Hematopoietic multipotent progenitor cell (in vitro differentiated cells): ENCODE measurements around the gene BCR. TPM values are rescaled to one million over a fixed set of nuclear protein-coding genes. Genes with fewer than 3 reads are reported as not detected.

ENCODE experiments used
- DNase-seq, 3 donors: peaks; one replicate each; pipeline ENCODE4 v3.0.0-alpha.2; 2011 to 2015; ENCODE audit warnings: low read depth in 2 of 3, low spot score in 2 of 3
- total RNA-seq: library from RNA; depleted of rRNA; stranded (reverse); fragments of >200 nt; gene quantifications from one replicate; pipeline ENCODE4 v1.2.3, GENCODE V29; 2012

BCR gene
- total RNA-seq, 1 donor = 238 TPM

DNA sequence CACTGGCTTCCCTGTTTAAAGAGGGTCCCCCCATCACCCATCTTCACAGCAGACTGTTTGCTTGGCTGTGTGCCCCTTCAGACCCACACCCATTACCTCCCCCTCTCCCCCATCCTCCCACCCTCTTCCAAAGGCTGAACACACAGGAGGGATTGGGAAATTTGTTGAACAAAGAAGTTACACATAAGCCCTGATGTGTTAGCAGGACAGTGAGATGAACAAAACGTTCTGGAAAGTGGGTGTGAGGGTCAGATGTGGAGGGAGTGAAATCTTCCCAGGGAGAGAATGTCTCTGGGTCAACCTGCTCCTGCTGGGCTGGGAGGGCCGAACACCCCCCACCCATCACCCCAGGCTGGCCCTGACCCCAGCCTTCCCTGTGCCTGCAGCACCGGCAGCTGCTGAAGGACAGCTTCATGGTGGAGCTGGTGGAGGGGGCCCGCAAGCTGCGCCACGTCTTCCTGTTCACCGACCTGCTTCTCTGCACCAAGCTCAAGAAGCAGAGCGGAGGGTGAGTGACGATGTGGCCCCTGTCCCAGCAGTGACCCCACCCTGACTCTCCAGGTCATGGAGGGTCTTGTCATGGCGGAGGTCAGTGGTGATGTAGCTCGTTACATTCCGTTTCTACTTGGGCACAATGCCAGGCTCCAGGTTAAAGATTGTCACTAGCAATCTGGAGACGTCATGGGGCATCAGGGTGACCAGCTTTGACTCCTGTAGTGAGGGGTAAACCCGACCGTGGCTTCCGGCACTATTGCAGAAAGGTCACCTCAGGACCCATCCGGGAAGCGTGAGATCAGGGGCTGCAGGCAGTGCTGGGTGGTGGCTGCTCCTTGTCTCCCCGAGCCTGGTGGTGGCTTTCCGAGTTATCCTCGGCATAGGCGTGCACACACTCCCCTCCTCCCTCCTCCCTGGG lies 103.5 kb downstream of the BCR start:
- DNase-seq = no peak

DNA sequence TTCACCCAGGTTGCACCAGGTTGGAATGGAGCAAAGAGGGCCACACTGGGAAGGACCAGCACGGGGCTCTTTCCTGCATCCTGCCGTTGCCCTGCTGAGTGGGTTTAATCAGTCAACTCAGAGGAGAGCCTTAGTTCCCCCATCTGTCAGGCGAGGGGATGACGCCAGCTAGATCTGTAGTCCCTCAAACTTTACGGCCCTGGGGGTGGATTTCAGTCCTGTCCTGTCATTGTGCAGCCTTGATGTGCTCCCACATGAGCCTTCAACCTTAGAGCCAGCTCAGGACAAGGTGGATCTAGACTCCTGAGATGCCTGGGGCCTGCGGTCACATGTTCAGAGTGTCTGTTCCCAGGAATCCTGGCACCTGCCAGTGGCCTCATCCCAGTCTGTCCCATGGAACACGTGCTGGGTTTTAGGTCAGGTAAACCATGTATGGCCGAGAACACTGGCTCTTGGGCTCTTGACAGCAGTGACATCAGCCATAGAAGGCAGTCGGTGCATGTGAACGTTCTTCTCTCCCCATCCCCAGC lies 104.3 kb downstream of the BCR start:
- DNase-seq = no peak

DNA sequence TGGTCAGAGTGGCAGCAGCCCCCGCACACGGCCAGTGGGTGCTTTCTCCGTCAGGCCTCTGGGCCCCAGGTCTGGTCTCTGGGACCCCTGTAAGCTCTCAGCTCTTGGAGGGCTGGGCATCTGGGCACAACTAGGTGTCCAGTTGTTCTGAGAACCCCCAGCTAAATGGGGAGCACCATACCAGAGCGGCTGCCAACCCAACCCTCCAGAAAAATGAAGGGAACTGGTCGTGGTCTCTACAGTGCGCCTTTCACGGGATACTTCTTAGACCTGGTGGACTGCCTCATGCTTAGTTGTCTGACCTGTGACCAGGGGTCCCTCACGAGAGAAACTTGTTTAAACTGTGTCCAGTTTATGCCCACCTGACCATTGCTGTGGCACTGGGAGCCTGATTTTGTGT lies 104.9 kb downstream of the BCR start:
- DNase-seq = no peak

DNA sequence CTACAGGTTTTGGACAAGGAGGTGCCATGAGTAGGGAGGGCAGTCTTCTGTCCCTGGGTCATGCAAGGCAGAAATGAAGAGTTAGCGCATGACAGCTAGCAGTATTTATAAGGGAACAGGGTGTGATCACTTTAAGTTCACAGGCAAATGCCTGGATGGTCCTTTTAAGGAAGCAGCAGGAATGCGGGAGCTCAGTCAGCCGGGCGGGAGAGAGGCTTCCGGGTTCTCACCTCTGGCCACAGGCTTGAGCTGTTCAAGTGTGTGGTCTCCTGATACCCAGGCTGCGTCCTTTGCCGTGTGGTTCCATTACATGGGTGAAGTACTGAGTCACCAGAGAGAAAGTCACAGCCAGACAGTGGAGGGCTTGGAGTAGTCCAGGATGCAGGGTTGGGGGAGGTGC lies 105.4 kb downstream of the BCR start:
- DNase-seq = no peak

DNA sequence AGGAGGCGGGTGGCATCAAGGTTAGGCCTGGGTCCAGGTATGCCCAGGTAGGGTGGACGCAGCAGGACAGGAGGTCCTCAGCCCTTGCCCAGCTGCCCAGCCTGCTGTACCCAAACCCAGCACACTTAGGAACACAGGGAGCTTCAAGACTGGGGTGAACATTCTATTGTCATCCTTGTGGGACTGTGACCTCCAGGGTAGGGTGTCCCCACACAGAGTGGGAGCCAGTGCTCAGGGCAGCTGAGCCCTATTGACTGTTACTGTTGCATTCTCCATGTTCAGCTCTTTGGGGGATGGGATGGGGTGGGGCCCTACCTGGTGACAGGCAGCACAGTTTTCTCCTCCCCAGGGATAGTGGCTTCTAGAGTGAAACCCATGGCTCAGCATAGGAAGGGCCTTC lies 106.0 kb downstream of the BCR start:
- no peak for DNase-seq

DNA sequence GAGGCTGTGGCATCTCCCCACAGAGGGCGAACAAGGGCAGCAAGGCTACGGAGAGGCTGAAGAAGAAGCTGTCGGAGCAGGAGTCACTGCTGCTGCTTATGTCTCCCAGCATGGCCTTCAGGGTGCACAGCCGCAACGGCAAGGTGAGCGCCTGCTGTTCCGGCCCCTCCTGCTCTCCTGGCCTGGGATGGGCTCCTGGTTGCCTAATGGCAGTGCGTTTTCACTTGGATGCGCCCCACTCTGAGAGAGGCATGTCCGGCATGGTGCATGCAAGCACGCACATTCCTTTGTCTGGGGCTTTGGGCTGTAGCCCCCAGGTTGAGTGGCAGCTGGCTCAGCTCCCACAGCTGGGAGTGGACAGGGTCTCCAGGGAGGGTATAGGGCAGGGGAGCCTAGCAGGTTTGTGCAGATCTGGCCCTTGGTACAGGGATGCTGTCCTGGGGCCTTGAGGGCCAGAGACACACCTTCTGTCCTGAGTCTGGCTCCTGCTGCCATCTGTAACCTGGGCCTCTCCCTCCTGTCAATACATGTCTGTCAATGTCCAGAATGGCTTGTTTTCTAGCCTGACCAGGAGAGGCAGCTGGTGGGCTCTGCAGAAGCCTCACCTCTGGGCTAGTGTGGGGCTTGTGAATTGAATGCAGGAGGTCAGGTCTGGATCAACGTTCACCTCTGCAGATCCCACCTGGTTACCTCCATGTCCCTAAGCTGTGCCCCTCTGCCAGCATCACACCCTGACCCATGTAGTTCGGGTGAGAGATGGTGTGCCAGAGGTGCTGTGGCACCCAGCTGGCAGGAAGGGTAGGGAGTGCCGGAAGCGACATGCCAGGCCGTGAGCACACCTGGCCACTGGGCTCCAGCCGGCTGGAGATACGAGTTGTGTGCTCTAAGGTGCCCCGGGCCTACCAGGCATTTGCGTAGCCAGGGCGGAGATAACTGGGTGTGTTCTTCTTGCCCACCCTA lies 107.1 kb downstream of the BCR start:
- no peak for DNase-seq

DNA sequence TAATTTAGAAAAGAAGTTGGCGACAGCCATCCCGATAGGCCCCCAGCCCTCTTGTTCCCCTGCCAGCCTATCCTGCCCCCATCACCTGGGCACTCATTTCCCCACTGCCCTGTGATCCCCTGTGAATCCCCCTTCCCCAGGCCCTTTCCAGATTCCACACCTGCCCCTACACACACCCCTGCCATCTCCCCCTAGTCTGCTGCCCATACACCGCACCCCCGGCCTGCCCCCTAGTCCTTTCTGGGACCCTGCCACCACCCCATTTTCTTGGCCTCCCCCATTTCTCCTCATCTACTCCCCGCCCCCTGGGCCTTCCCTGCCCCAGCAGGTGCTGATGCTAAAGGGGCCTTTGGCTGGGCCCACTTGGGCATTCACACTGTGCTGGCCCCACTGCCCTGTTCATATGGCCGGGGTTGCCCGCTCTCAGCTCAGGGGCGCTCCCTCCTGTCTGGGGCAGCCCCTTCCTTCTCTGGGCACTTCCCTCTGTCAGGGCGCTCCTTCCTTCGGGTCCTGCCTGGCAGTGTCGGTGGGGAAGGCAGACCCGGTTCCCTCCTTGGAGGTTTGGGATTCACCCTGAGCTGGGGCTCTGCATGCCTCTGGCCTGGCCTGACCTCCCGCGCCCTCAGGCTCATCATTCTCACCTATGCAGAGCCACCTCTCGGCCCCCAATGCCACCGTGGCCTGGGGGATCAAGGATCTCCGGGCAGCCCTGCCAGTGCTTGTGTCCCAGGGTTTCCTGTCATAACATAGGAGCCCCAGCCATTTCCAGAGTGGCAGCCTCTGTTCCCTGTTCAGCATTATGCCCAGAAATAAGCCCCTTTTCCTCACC lies 108.2 kb downstream of the BCR start:
- no peak for DNase-seq

DNA sequence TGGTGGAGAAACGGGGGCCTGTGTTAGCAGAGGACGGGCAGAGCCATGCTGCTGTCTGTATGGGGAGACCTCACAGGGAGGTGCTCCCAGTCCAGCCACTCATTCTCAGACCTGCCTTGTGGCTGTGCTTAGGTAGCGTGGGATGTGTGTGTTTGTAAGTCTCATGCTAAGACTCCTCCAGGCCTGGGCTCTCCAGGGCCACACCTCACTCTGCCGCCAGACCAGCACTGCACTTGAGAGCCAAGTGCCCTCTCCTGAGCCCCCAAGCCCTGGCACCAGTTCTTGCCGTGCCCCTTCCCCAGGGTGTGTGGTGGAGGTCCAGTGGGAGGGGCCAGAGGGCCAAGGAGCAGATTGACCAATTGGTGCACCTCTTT lies 108.8 kb downstream of the BCR start:
- no peak for DNase-seq

DNA sequence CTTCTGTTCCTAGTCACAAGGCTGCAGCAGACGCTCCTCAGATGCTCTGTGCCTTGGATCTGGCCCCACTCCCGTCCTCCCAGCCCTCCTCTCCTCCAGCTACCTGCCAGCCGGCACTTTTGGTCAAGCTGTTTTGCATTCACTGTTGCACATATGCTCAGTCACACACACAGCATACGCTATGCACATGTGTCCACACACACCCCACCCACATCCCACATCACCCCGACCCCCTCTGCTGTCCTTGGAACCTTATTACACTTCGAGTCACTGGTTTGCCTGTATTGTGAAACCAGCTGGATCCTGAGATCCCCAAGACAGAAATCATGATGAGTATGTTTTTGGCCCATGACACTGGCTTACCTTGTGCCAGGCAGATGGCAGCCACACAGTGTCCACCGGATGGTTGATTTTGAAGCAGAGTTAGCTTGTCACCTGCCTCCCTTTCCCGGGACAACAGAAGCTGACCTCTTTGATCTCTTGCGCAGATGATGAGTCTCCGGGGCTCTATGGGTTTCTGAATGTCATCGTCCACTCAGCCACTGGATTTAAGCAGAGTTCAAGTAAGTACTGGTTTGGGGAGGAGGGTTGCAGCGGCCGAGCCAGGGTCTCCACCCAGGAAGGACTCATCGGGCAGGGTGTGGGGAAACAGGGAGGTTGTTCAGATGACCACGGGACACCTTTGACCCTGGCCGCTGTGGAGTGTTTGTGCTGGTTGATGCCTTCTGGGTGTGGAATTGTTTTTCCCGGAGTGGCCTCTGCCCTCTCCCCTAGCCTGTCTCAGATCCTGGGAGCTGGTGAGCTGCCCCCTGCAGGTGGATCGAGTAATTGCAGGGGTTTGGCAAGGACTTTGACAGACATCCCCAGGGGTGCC lies 109.8 kb downstream of the BCR start:
- DNase-seq = peak in 2 of 3 donors; percentile 53 to 80

DNA sequence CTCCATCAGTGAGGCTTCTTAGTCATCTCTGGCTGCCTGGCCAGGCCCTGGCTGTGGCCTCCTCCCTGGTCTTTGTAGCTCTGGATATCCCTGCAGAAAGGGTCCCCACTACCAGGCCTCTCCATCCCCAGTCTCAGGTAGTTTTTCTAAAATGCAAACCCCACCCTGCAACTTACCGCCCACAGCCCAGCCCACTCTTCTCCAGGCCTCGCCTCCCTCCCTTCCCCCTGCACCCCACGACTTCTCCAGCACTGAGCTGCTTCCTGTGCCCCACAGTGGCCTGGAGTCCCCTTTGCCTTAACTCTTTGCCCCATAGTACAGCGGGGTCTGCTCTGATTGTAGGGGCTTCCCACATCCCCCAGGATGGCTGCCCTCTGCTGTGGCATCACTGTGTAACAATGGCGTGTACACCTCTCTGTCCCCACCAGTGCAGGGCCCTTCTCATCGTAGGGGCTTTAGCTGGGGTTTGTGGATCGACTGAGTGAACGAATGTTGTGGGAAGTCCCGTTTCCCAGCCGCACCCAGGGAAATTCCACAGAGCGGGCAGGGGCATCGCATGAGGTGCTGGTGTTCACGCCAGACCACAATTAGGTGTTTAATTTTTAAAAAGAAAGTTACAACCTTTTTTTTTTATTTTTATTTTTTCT lies 111.6 kb downstream of the BCR start:
- no peak for DNase-seq

DNA sequence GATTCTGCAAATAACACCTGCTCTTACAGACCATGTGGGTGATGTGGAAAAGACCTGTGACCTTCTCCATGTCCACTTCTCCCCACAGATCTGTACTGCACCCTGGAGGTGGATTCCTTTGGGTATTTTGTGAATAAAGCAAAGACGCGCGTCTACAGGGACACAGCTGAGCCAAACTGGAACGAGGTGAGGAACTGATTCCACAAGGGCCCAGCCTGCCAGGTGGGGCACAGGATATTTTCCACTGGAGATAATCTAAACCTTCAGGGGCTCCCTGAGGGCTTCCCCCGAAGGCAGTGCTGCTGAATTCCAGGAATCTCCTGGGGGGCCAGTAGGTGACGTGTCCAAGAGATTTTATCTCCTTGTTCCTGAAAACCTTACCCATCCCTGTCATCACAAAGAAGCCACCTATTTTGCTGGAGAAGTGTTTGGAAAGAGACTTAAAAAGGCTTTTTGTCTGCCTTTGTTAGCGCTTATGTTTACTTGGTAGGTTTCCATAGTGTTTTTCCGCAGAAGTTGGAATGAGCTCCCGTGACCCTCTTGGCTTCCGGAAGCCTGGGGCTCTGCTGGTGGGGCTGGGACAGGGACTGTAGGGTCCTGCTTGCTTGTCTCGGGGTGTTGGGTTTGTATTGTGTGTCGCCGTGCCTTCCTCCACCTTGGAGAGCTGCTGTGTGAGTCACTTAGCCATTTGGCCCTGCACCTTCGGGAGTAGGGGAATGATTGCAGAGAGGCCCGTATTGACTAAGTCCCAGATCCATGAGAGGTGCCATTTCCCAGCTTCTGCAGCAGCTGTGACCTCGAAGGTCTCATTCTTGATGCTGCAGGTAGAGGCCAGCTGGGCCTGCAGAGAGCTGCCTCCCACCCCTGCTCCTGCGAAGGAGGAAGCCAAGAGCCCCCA lies 112.4 kb downstream of the BCR start:
- DNase-seq = no peak

DNA sequence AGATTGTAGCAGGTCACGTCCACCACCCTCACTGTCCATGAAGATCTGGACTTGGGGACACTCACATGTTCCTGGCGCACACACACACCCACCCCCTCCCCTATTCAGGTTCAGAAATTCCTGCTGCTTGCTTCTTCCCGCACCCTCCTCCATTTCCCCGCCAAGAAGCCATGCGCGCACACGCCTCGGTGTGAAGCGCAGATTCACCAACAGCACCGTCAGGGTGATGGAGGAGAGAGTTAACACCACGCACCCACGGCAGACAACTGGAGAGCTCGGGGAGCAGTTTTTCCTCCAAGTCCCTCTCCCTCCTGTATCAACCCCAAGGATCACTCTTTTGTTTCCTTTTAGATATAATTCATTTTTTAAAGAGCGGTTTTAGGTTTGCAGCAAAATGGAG lies 113.4 kb downstream of the BCR start:
- no peak for DNase-seq

DNA sequence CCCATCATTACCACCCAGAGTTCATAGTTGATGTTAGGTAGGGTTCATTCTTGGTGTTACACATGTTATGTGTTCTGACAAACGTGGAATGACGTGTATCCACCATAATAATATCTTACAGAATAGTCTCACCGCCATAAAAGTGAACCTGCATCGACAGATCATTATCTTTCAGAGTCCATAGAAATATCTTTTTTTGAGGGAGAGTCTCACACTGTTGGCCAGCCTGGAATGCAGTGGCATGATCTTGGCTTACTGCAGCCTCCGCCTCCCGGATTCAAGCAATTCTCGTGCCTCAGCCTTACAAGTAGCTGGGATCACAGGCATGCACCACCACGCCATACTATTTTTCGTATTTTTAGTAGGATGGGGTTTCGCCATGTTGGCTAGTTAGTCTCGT lies 113.9 kb downstream of the BCR start:
- DNase-seq = no peak

DNA sequence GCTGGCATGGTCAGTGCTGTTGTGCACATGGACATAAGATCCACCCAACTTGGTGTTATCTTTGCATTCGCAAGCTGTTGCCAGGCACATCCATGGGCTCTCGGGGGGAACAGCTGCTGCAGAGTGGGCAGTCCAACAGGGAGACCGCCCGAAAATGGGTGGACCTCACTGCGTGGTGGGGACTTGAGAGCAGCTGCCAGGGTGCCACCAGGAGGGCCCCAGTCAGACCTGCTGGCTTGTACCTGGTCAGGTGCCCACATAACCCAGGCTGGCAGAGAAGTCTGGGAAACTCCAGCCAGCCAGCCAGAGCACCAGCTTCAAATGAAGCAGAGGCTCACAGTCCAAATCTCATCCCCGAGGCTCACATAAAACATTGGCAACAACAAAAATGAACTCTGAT lies 120.2 kb downstream of the BCR start:
- no peak for DNase-seq

DNA sequence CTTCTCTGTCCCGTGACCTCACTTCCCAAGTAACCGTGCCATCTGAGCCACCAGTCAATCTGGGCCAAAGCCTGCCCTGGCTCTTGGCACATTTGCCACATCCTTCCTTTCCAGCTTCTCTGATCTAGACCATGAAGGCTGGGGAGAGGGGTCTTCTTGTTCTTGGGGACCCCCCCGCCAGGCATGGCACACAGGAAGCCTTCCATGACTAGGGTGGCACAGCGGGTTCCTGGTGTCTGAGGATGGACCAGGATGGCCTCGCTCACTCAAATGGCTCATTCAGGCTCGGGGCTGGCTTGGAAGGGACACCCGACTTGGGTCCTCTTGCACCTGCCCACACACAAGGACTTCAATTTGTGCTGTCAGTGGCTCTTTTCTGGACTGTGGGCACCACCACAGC lies 121.3 kb downstream of the BCR start:
- DNase-seq = no peak

DNA sequence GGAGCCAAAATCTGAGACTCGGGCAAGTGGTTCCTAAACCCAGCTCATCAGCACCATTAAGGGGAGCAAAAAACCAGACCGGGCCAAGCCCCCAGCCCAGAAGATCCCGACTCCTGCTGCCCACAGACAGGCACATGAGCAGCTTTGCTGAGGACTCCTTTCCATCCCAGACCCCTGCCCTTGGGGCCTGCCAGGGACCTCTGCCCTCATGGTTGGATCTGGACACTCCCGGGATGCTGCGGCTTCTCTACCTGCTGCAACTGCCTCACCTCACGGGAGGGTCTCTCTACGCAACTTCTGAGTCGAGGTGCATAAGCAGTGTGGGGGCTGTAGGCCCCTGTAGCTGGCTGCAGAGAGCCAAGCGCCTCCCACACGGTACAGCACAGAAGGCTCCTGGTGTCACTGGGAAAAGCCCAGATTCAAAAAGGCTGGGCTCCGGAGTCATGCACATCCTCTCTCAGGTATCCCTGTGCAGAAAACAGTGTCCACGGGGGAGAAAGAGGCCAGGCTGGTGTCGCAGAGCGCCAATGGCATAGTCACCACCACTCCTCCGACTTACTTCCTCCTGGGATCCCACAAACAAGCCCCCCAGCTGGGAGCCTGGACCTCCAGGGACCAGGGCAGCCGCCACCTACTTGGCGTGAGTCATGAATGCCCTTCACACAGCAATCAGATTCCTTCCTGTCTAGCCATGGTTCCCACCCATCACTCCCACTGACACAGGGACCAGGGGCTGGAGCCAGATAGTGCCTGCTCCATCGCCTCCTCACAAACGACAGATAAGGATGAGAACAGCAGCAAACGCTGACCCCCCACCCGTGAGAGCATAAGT lies 122.1 kb downstream of the BCR start:
- DNase-seq = no peak

DNA sequence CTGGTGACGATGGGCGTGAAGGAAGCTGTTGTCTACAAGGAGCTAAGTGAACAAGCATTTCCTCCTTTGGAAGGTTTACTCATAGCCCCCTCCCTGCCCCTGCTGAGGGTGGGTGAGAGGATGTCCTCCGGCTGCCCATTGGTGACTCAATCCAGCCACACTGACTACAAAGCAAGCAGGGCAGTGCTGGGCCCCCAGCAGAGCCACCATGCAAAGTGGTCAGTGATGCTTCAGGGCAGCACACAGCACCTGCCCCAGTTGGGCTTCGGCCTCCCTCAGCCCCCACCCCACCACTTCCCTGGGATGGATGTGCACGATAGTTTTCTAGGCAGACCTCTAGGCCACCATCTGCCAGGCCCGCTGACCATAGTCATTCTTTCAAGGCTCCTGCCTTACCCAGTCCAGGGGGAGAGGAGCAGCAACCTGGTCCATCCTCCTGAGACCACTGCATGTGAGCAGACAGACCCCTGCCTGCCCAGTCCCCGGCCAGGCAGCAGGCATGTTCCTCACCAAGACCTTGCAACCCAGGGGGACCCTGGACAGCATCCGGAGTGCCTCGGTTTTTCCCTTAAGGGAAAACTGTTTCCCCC lies 125.1 kb downstream of the BCR start:
- DNase-seq = no peak
